NCI-H526 treated with DMSO at 0.1 percent for 48 hours (cell line): ENCODE results near the gene CYRIA.
A peak's percentile ranks its signal among the peaks of the same experiment; 100 is the strongest.

ENCODE experiments used
- DNase-seq: peaks from one replicate; lab custom pipeline; 2025; lab: John Stamatoyannopoulos, UW

Gene CYRIA

GRCh38 chr2:16669388-16669787 is 3.8 kb upstream of the CYRIA start:
- DNase-seq = no peak

DNA sequence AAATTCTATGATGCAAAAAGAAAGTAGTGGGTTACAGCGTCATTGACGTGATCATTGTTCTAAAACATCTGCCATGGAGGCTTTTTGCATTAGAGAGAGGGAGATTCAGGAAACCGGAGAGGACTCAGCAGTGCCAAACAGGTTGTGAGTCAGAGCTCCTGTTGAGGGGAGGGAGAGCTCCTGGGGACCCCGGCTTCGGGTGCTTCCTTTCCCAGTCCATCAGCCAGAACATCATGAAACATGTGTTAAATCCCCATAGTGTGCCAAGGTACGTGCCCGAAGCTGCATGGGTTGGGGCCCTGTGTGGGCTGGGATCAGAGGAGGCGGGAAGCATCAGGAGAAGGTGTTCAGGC is 791 bp upstream of the CYRIA start:
- no peak for DNase-seq

GRCh38 chr2:16664809-16665747 is 556 bp downstream of the CYRIA start:
- no peak for DNase-seq

DNA sequence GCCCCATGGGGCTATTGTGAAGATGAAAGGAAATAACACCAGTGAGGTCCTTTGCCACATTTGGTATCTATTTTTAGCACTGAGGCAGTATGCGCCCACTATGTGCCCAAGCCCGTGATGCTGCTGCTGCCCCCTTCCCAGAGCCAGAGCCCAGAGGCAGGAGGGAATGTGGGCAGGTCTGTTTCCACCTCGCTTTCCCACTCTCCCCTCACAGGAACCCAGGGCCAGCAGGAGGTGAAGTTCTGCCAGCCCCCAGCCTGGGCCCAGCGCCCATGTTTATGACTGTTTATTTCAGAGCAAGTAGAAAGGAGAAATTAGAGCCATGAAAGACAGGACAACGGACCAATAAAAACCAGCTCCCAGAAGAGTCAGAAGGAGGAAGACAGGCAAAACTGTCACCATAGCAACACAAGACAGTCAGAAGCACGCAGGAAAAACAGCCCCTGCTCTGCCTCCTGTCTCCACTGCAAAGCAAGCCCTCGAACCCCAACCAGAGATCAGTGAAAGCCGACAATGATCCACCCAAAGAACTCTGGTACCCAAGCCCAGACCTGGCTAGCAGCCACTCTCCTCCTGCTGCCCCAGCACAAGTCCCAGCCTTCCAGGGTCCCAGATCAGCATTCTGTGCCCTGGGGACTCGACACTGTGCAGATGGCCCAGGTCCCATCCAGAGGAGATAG is 1.4 kb downstream of the CYRIA start:
- peak; percentile 66 for DNase-seq

DNA sequence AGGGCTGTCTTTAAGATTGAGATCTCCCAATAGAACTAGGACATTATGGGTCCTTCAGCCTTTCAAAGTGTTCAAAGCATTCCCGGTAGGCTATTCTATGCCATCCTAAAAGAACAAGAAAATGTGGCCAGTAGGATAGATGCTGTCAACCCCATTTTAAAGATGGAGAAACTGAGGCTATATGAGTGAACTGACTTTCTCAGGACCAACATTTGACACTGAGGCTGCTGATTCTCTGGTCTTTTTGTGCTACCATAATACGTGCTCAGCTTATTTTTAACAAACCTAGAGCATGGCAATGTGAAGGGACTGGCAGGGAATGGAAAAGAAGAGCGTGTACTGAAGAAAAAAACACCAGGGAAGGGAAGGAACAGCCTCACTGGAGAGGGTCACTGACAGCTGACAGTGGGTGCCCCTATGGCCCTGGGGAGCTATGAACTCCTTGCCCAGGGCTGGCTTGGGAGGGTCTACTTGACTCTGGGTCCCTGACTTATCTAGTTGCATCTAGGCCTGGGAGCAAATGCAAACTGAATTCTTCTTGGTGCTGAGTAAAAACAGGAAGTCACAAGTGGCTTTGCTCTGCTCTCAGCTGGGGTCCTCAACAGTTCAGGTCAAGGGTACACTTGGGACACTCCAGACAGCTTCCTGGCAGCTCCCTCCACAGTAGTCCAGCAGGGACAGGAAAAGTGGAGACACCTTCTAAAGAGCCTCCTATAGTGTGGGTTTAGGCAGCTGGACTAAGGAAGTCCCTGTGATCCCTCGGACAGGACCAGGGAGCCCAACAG is 2.3 kb downstream of the CYRIA start:
- DNase-seq = no peak

DNA sequence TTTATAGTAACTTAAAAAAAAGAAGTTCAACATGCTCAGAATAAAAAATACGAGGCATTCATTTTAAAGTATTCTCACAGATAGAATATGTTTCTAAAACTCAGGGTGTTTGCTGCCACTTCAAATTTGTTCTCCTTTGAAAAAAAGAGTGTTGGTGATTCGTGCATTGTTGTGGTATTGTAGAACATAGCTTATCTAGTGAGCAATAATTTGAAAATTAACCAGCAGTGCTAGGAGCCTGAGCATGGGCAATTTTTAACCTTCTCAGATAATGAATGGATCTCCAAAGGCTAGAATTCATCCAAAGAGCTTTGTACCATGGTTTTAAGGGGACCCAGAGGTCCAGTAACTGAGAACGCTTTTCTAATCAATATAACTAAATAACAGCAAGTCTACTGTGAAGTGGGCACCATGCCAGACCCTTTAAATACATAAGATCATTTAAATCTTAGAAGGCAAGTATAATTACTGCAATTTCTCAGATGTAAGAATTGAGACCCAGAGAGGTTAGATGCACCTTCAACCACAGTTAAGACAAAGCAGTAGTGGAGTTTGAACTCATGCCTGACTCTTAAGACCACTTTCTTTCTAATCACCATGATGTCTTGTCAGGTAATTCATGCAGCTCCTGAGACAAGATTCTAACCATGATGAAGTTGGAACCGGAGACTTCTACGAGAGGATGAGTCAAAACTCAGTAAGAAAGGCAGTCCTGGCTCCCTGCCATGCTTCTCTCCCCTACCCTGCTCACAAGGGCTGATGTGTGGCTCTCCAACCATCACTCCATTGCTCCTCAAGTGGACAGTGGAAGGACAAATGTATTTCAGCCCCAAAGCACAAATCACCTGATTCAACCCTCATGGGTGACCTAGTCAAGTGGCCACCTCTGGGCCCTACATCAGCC is 3.4 kb downstream of the CYRIA start:
- no peak for DNase-seq

DNA sequence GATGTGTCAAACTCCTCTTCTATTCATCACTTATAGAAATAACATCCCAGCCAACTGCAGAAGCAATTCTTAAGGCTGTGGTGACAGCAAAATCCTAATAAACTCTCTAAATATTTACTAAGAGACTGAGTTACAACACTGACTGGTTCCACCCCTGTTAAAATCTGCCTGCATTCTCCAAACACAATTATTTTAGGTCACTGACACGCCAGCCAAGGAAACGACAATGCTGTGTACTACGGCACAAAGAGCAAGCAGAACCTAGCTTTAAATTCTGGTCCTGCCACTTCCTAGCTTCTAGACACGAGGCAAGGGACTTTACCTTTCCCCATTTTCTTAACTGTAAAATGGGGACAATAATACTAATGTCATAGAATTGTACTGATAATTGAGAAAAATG is 4.1 kb downstream of the CYRIA start:
- DNase-seq = no peak

DNA sequence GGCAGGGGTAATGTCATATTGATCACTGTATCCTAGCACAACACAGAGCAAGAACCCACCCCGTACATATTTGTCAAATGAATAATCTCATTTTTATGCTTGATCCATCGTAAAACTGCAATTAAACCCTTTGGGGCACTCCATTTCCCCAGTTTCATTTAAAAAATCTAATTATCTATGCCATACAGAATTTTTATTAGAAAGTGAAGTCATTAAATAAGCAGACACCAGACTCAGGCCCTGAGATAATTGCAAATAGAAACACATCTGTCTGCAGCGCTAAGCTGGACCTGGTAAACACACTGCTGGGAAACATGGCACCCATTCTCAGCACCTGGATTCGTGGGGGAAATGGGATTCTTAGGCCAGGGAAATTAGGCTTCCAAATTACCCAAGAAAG is 5.1 kb downstream of the CYRIA start:
- DNase-seq = no peak

- no peak for DNase-seq
Observed at GRCh38 chr2:16660114-16660513, 5.5 kb downstream of the CYRIA start.

DNA sequence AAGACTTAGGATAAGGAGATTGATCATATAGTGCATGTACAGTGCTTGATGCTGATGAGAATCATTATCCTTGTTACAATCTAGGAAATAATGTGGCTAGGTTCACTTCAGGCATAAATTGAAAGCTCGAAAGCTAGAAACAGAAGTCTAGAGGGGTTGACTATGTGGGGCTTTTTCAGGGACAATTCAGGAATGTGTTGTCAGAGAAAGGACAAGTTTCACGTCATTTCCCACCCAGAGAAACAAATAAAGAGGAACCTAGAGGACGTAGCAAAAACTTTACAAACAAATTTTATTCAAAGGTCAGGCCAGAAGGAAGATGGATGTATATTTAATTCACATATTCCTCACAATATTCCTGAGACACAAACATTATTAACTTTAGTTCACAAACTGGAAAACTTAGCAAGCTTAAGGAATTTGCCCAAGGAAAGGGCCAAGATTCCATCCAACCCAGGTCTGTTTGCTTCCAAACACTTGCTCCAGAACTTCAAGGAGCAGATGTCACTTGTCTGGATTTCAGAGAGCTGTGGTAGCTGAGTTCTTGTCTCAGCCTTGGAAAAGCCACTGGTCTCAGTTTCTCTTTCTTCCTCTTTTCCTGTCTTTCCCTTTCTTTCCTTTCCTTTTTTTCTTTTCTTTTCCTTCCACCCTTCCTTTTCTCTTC is 7.4 kb downstream of the CYRIA start:
- no peak for DNase-seq

DNA sequence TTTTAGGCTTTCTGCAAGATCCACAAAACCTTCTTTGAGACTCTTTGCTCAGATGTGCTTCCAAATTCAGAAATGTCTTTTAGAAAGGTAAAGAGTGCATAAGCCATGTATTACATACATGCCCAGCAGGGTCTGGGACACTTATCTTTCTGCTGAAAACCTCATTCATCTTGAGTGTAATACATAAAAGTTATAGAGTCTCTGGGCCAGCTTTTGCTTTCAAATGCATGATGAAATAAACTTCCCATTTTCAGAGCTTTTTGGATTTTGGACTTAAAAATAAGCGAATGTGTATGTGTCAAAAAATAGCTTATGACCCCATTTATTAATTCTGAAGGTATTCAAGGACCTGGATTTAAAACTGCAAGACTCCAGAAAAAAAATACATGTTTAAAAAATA is 8.0 kb downstream of the CYRIA start:
- no peak for DNase-seq

GRCh38 chr2:16656784-16657391 is 8.7 kb downstream of the CYRIA start:
- no peak for DNase-seq

GRCh38 chr2:16655905-16656642 is 9.6 kb downstream of the CYRIA start:
- DNase-seq = peak; percentile 70

GRCh38 chr2:16655445-16655837 is 10.2 kb downstream of the CYRIA start:
- DNase-seq = no peak

- DNase-seq = no peak
Observed at GRCh38 chr2:16654833-16655444, 10.7 kb downstream of the CYRIA start.

- peak; percentile 70 for DNase-seq
Observed at GRCh38 chr2:16653799-16654198, 11.8 kb downstream of the CYRIA start.

GRCh38 chr2:16653083-16653375 is 12.6 kb downstream of the CYRIA start:
- no peak for DNase-seq

DNA sequence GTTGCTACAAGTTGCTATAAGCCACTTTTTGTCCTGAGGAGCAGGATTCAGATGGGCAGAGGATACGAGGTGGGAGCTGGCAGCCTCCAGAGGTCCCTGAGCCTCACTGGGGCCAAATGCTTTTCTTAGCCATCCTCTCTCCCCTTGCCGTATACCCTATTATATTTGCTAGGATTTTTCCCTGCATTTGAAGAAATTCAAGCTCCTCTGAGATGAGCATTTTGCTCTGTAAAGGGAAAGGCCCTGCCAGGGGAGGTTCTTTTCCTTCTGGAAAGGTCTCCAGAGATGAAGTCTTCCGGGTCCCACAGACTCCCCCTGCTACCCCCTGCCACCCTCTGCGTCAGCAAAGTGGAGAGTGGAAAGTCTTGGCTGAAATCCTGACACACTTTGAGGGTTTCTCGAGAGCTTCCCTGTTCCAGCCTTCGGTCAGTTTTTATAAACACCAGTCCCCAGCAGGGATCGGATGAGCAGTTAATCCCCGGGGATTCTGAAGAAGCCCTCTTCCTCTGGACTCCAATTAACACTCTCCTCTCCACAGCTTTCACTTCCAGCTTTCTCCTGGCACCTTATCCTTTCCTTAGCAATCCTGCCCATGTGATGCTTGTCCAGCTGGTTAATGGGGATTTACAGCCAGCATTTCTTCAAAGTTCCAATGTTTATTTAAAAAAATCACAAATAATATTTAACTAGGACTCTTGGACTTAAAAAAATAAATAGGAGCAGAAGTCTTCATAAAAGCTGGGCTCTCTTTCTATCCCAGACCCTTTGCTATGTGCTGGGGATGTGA is 13.1 kb downstream of the CYRIA start:
- DNase-seq = peak; percentile 27
